ENCODE data around the gene RRAS2. TPM values are rescaled to one million over a fixed set of nuclear protein-coding genes. Genes with fewer than 3 reads are reported as not detected.

RRAS2 gene
- total and polyA plus RNA-seq, 2 of the 4 experiments (the other 2 are of a cell fraction), result 85.5 to 106 TPM

GRCh38 chr11:14366936-14367335 is 8.0 kb upstream of the RRAS2 start:
- intact Hi-C loops (cut with micrococcal nuclease) (no loop called here), dilution Hi-C loops (cut with HindIII; ENCODE audit: low sequenced_read_pairs, unreplicated experiment) (no loop called here), in situ Hi-C loops (cut with MboI; ENCODE audit: low sequenced_read_pairs) (no loop called here)
- Histone ChIP-seq H3K79me1 (ENCODE audit: low read depth in 1 of 2, low read length in 2 of 2) (no peaks in the 10 kb centered on the region), H3K4ac (ENCODE audit: low read depth, low read length) (no peak overlapping the region), H3K9me3 (ENCODE audit: control insufficient read depth, insufficient read depth, low read length) (no peaks in the 10 kb centered on the region), H4K5ac (ENCODE audit: low read depth, low read length) (no peak overlapping the region), H2BK15ac (ENCODE audit: low read depth, low read length) (no peak overlapping the region), H2BK120ac (ENCODE audit: low read depth, low read length) (no peak overlapping the region), H3K9ac (ENCODE audit: low read depth, low read length) (no peak overlapping the region), H3K4me3 (ENCODE audit: insufficient read depth, low read depth, low read length) (no peak overlapping the region), H3K27me3 (ENCODE audit: control insufficient read depth, insufficient read depth, low read length) (no peaks in the 10 kb centered on the region), H2AFZ (replicated peaks; ENCODE audit: low read length, poor library complexity) (no peak overlapping the region), H3K18ac (ENCODE audit: low read depth, low read length) (no peak overlapping the region), H3K36me3 (ENCODE audit: control insufficient read depth, insufficient read depth, low read length) (no peaks in the 10 kb centered on the region), H2AK9ac (replicated peaks; ENCODE audit: low read depth, low read length, poor library complexity) (no peak overlapping the region), H4K8ac (ENCODE audit: low read depth in 2 of 2, low read length in 2 of 2) (no peak overlapping the region), H2AK5ac (ENCODE audit: low read depth, low read length) (no peak overlapping the region), H2BK5ac (ENCODE audit: low read depth, low read length, poor library complexity, severe bottlenecking) (no peak overlapping the region), H3K56ac (ENCODE audit: extremely low read depth, insufficient read depth, low read length) (no peak overlapping the region), H3K23ac (ENCODE audit: low read depth, low read length) (no peak overlapping the region), H4K91ac (ENCODE audit: insufficient read depth, low read depth, low read length) (no peak overlapping the region), H4K20me1 (ENCODE audit: insufficient read depth, low read length) (no peaks in the 10 kb centered on the region), H3K27ac (ENCODE audit: insufficient read depth, low read length) (no peak overlapping the region), H3K4me2 (ENCODE audit: low read depth, low read length) (no peak overlapping the region), H3K4me1 (ENCODE audit: control insufficient read depth, insufficient read depth, low read length) (peaks cover 3% of the 10 kb centered on the region; the same call in 1 of the 2 replicates), H3K9me1 (ENCODE audit: insufficient read depth, low read length) (no peaks in the 10 kb centered on the region), H3K14ac (replicated peaks; ENCODE audit: low read depth, low read length) (no peak overlapping the region), H2BK20ac (ENCODE audit: low read depth, low read length) (no peak overlapping the region)
- DNase-seq (no peak), ATAC-seq (ENCODE audit: low read depth) (no peak)
- BruUV-seq (replicated peaks), result no TSS peak
- CTCF ChIA-PET, result no interaction called here
- POLR2A ChIA-PET (ENCODE audit: unreplicated experiment), result no interaction called here
- TF ChIP-seq CTCF (conservative IDR thresholded peaks at IDR 0.05; ENCODE audit: low read depth, low read length), result no peak
